Measurements from ENCODE around the gene KCNB1.

DNA sequence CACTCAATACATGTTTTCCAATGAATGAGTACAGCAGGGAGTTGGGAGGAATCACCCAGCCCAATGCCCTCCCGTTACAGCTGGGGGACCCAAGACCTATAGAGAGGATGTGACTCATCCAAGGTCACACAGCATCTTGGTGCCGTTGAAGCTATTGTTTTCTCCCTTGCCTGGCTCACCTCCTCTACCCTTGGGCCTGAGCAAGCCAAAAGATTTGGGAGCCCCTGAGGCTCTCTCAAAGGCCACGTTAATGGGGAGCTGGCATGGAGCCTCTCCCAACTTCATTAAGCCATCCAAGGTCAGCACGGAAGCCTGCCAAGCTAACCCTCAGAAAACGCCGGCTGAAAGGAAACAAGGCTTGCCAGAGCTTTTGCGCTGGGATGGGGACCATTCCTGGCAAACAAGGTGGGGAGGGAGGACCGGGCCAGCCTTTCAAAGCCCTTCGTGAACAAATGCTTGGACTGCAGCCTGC is 30.4 kb downstream of the KCNB1 start:
- TF ChIP-seq EZH2 (IDR thresholded peaks at IDR 0.05; ENCODE audit: low read depth) = no peak
- TF ChIP-seq, protein P1, sequence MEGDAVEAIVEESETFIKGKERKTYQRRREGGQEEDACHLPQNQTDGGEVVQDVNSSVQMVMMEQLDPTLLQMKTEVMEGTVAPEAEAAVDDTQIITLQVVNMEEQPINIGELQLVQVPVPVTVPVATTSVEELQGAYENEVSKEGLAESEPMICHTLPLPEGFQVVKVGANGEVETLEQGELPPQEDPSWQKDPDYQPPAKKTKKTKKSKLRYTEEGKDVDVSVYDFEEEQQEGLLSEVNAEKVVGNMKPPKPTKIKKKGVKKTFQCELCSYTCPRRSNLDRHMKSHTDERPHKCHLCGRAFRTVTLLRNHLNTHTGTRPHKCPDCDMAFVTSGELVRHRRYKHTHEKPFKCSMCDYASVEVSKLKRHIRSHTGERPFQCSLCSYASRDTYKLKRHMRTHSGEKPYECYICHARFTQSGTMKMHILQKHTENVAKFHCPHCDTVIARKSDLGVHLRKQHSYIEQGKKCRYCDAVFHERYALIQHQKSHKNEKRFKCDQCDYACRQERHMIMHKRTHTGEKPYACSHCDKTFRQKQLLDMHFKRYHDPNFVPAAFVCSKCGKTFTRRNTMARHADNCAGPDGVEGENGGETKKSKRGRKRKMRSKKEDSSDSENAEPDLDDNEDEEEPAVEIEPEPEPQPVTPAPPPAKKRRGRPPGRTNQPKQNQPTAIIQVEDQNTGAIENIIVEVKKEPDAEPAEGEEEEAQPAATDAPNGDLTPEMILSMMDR (conservative IDR thresholded peaks at IDR 0.05) = no peak

Measured in PC-9 (cell line).